Heart right ventricle (tissue), 16 donors: ENCODE results near the gene SLC35F3. TPM values are rescaled to one million over a fixed set of nuclear protein-coding genes. Genes with fewer than 3 reads are reported as not detected.

Experiments used
- ATAC-seq, 8 donors: fragments of 200-7000 bp; cut with Tn5 transposase; one replicate each; pipeline ENCODE4 v1.9.1; 2020; ENCODE audit warnings: mild to moderate bottlenecking in 8 of 8, moderate library complexity in 8 of 8, moderate number of reproducible peaks in 1 of 8
- DNase-seq, 2 donors: peaks; one replicate each; pipeline ENCODE4 v3.0.0-alpha.2; 2020
- H3K27ac ChIP-seq, 10 donors: fragments of 200-600 bp; sonication (generic) in 2 of 10; one replicate each; pipeline versions ENCODE4 v1.5.0 to v1.8.0; 2020 to 2022; ENCODE audit warnings: mild to moderate bottlenecking in 3 of 10
- H3K27me3 ChIP-seq, 7 donors: fragments of 200-600 bp; one replicate each; pipeline ENCODE4 v1.8.0; 2021 to 2022; ENCODE audit warnings: mild to moderate bottlenecking in 2 of 7
- H3K36me3 ChIP-seq, 9 donors: fragments of 200-600 bp; sonication (generic) in 1 of 9; one replicate each; pipeline versions ENCODE4 v1.5.0 to v1.8.0; 2020 to 2022; ENCODE audit warnings: mild to moderate bottlenecking in 2 of 9
- H3K4me1 ChIP-seq, 9 donors: fragments of 200-600 bp; sonication (generic) in 1 of 9; one replicate each; pipeline versions ENCODE4 v1.5.0 to v1.8.0; 2020 to 2022; ENCODE audit warnings: mild to moderate bottlenecking in 4 of 9
- H3K4me3 ChIP-seq, 10 donors: fragments of 200-600 bp; sonication (generic) in 2 of 10; one replicate each; pipeline versions ENCODE4 v1.5.0 to v1.8.0; 2020 to 2022; ENCODE audit warnings: mild to moderate bottlenecking in 7 of 10, moderate library complexity in 2 of 10
- H3K9me3 ChIP-seq, 11 donors: fragments of 200-600 bp in 10 of 11; sonication (generic) in 2 of 11; one replicate each; pipeline versions ENCODE4 v1.5.0 to v1.8.0; 2013 to 2022; ENCODE audit warnings: mild to moderate bottlenecking in 2 of 11, control low read depth in 1 of 11, moderate library complexity in 1 of 11
- CTCF ChIP-seq, 9 donors: fragments of 200-600 bp; sonication (generic) in 2 of 9; IDR thresholded peaks; one replicate each; pipeline versions ENCODE4 v1.5.0 to v1.8.0; 2021 to 2022; ENCODE audit warnings: antibody characterized with exemption in 9 of 9, mild to moderate bottlenecking in 5 of 9, moderate library complexity in 1 of 9
- WGBS, 2 donors: extraction: QIAGEN DNeasy Blood & Tissue Kit; methylation state at CpG; one replicate each; pipeline ENCODE4 v1.1.7; 2013; ENCODE audit warnings: inconsistent platforms in 1 of 2; 5-methylcytosine and 5-hydroxymethylcytosine counted together
- intact Hi-C, 10 donors: fragments of 100-400 bp; cut with DNase I; formaldehyde crosslinking; loops; one replicate each; pipeline versions ENCODE4 v1.11.1 to v1.14.2; 2022
- polyA plus RNA-seq, 2 donors: library from polyadenylated mRNA; stranded (reverse); fragments of 200-250 nt; gene quantifications; one replicate each; pipeline ENCODE4 v1.2.3, GENCODE V29; 2013
- total RNA-seq, 10 donors: library from RNA; stranded (reverse); fragmentation: NEBNext Ultra II Directional in 3 of 10; extraction: Animal tissue kit (Norgen Biotek cat#: 25700) in 3 of 10; gene quantifications; one replicate each; pipeline versions ENCODE4 v1.2.1 to v1.2.4, GENCODE V29; 2021 to 2023
- donor health status: Arrhythmogenic right ventricular cardiomyopathy.
- donor health status: ischemic (EF 13 %, LVEDD 7.1; RV severe dilation, severe dysfunction).
- donor health status: healthy with polysubstance abuse.
- donor health status: DM: no; HTN: yes; CAD: no.
- donor health status: DM: no; HTN: no; CAD: no.
- donor health status: ischemic (EF 25% LVEDD 6.9; RV normal size, moderate dysfunction).
- donor health status: ischemic (EF 25% LVEDD 5.7; RV mildly dilated, moderate dysfunction).
- donor health status: healthy.
- donor health status: DM: yes; HTN: yes; CAD: no.
- donor health status: Ischemic cardiomyopathy.
- donor health status: ischemic (EF 35%, LVEDD 5.7; RV mildly dilated, moderate dysfunction).
- donor health status: nonischemic (EF 11% LVEDD 7.7; RV severe dilation, severe dysfunction).
- donor health status: DM: yes; HTN: yes; CAD: no.
- donor health status: PGD.
- donor health status: ischemic (EF 29% LVEDD 5.4; RV normal size, mild dysfunction).
- donor health status: nonischemic (EF 23%, LVEDD 6.1; RV moderate dilation, normal function).

The SLC35F3 gene
- total and polyA plus RNA-seq, 12 donors: 0.04 to 0.09 (median 0.09) TPM; not detected in 9

- H3K9me3 ChIP-seq: no peaks in the 10 kb centered on the region
Observed at GRCh38 chr1:234229581-234230387, 325.3 kb downstream of the SLC35F3 start.

GRCh38 chr1:234230414-234230862 lies 326.0 kb downstream of the SLC35F3 start:
- no peaks in the 10 kb centered on the region for H3K9me3 ChIP-seq
- H3K4me3 ChIP-seq: no peak overlapping the region
- no peak overlapping the region for H3K27ac ChIP-seq
- TF ChIP-seq CTCF (IDR thresholded peaks at IDR 0.05): no peak
- DNase-seq: no peak
- no peaks in the 10 kb centered on the region for H3K36me3 ChIP-seq
- H3K4me1 ChIP-seq: peaks cover 0 to 5% (median 0%) of the 10 kb centered on the region in 9 donors
- intact Hi-C loops: no loop called here
- H3K27me3 ChIP-seq: peaks cover 0 to 80% (median 42%) of the 10 kb centered on the region in 7 donors
- ATAC-seq: no peak
- 30 to 40% methylated on average over 10 of the region's 10 CpGs for WGBS, 2 donors

More at GRCh38 chr1:234229581-234230387, 325.3 kb downstream of the SLC35F3 start:
- no peak overlapping the region for H3K27ac ChIP-seq
- peaks cover 0 to 79% (median 42%) of the 10 kb centered on the region in 7 donors for H3K27me3 ChIP-seq
- H3K4me1 ChIP-seq: peaks cover 0 to 5% (median 0%) of the 10 kb centered on the region in 9 donors
- H3K36me3 ChIP-seq: no peaks in the 10 kb centered on the region
- ATAC-seq: no peak
- no peak for DNase-seq
- no peak overlapping the region for H3K4me3 ChIP-seq
- 63 to 70% methylated on average over 10 of the region's 10 CpGs for WGBS, 2 donors
- intact Hi-C loops: no loop called here
- TF ChIP-seq CTCF (IDR thresholded peaks at IDR 0.05): no peak

- Histone ChIP-seq H3K27ac (no peak overlapping the region), H3K27me3 (peaks cover 0 to 73% (median 46%) of the 10 kb centered on the region in 7 donors), H3K36me3 (no peaks in the 10 kb centered on the region), H3K9me3 (no peaks in the 10 kb centered on the region), H3K4me1 (peaks cover 0 to 5% (median 0%) of the 10 kb centered on the region in 9 donors), H3K4me3 (peak overlapping the region in 1 of 10 donors; percentile 7)
- intact Hi-C loops: no loop called here
- TF ChIP-seq CTCF (IDR thresholded peaks at IDR 0.05): peak in 1 of 9 donors; percentile 19
- ATAC-seq (peak in 1 of 8 donors; percentile 25), DNase-seq (no peak)
- 56 to 63% methylated on average over 54 to 55 of the region's 55 CpGs for WGBS, 2 donors
Observed at GRCh38 chr1:234231061-234231892, 326.8 kb downstream of the SLC35F3 start.

GRCh38 chr1:234231893-234232276 lies 327.4 kb downstream of the SLC35F3 start:
- DNase-seq: no peak
- intact Hi-C loops: no loop called here
- H3K27me3 ChIP-seq: peaks cover 0 to 71% (median 46%) of the 10 kb centered on the region in 7 donors
- ATAC-seq: no peak
- no peaks in the 10 kb centered on the region for H3K36me3 ChIP-seq
- H3K4me1 ChIP-seq: peaks cover 0 to 5% (median 0%) of the 10 kb centered on the region in 9 donors
- no peak overlapping the region for H3K27ac ChIP-seq
- no peak for TF ChIP-seq CTCF (IDR thresholded peaks at IDR 0.05)
- no peaks in the 10 kb centered on the region for H3K9me3 ChIP-seq
- 84 to 93% methylated on average over 13 of the region's 13 CpGs for WGBS, 2 donors
- H3K4me3 ChIP-seq: no peak overlapping the region
